Adrenal gland (tissue), 12 donors: ENCODE results near the gene B3GALT6. TPM values are rescaled to one million over a fixed set of nuclear protein-coding genes. Genes with fewer than 3 reads are reported as not detected.

ENCODE experiments used
- DNase-seq, 7 donors: peaks; one replicate each; pipeline ENCODE4 v3.0.0-alpha.2; 2019 to 2020
- H3K27ac ChIP-seq, 5 donors: fragments of 200-600 bp; sonication (generic) in 4 of 5; 1 replicate in 3 of 5; 2 replicates in 2 of 5; pipeline versions ENCODE4 v1.5.1 to v1.8.0; 2016 to 2020; ENCODE audit warnings: mild to moderate bottlenecking in 1 of 5
- H3K27me3 ChIP-seq: fragments of 200-600 bp; 2 replicates; pipeline ENCODE4 v1.8.0; 2021
- H3K36me3 ChIP-seq, 2 donors: fragments of 200-600 bp; replicated peaks in 1 of 2; 1 replicate in 1 of 2; 2 replicates in 1 of 2; pipeline versions ENCODE4 v1.5.1 to v1.8.0; 2018 to 2022
- H3K4me1 ChIP-seq, 2 donors: fragments of 200-600 bp; replicated peaks in 1 of 2; 1 replicate in 1 of 2; 2 replicates in 1 of 2; pipeline versions ENCODE4 v1.5.1 to v1.8.0; 2018 to 2021
- H3K4me3 ChIP-seq, 4 donors: fragments of 200-600 bp; sonication (generic) in 3 of 4; one replicate each; pipeline ENCODE4 v1.5.1; 2016 to 2018
- H3K9me3 ChIP-seq, 3 donors: fragments of 200-600 bp; sonication (generic) in 1 of 3; replicated peaks in 1 of 3; 1 replicate in 2 of 3; 2 replicates in 1 of 3; pipeline versions ENCODE4 v1.5.1 to v1.8.0; 2016 to 2021
- CTCF ChIP-seq, 6 experiments: fragments of 450-650 bp in 4 of 6; fragments of 200-600 bp in 2 of 6; sonication (generic) in 1 of 6; IDR thresholded peaks; 1 replicate in 5 of 6; 2 replicates in 1 of 6; pipeline versions ENCODE4 v1.5.1 to v1.8.0; 2016 to 2021; ENCODE audit warnings: antibody characterized with exemption in 6 of 6, mild to moderate bottlenecking in 2 of 6, moderate library complexity in 1 of 6
- POLR2A ChIP-seq, 2 donors: fragments of 450-650 bp; IDR thresholded peaks; one replicate each; pipeline ENCODE4 v1.6.1; 2017; ENCODE audit warnings: antibody characterized with exemption in 2 of 2, mild to moderate bottlenecking in 2 of 2, moderate library complexity in 1 of 2
- WGBS, 4 donors: extraction: QIAGEN DNeasy Blood & Tissue Kit in 2 of 4; methylation state at CpG; one replicate each; pipeline versions ENCODE4 v1.1.5 to v1.1.7; 2013 to 2017; 5-methylcytosine and 5-hydroxymethylcytosine counted together
- intact Hi-C, 2 donors: fragments of 100-400 bp; cut with DNase I; formaldehyde crosslinking; loops; one replicate each; pipeline versions ENCODE4 v1.14.1 to v1.15.0; 2022 to 2023
- polyA plus RNA-seq, 3 donors: library from polyadenylated mRNA; stranded (reverse); fragments of 200-250 nt in 2 of 3; fragments of 350-450 nt in 1 of 3; fragmentation: Illumina TruSeq in 1 of 3; extraction: RNeasy Lipid Tissue Mini Kit (QIAGEN cat#74804) in 1 of 3; gene quantifications; one replicate each; pipeline ENCODE4 v1.2.3, GENCODE V29; 2013 to 2014
- total RNA-seq, 9 donors: library from RNA; depleted of rRNA in 4 of 9; stranded (reverse); fragments of >200 nt in 4 of 9; fragments of 120-200 nt in 1 of 9; fragmentation: NEBNext Ultra II Directional in 1 of 9; extraction: Animal tissue kit (Norgen Biotek cat#: 25700) in 1 of 9; gene quantifications; one replicate each; pipeline versions ENCODE4 v1.1.0 to v1.2.4, GENCODE V29; 2013 to 2023
- donor health status: healthy with polysubstance abuse.
- donor health status: Bipolar disorder and iron deficiency.
- donor health status: DM: yes; HTN: yes; CAD: no.
- donor health status: DM: no; HTN: no; CAD: no.
- donor health status: DM: no; HTN: no; CAD: no.
- donor health status: DM: yes; HTN: yes; CAD: no.

Gene B3GALT6
- total and polyA plus RNA-seq, 12 donors, result 7.2 to 39.4 (median 16.7) TPM

GRCh38 chr1:1262758-1263157 lies 30.7 kb downstream of the B3GALT6 start:
- H3K36me3 ChIP-seq, result peaks cover 0 to 61% of the 10 kb centered on the region in 2 donors
- no peaks in the 10 kb centered on the region for H3K27me3 ChIP-seq
- no peak for DNase-seq
- intact Hi-C loops, result no loop called here
- 90 to 98% (median 95%) methylated on average over 7 to 8 of the region's 8 CpGs for WGBS, 4 donors
- no peak overlapping the region for H3K4me3 ChIP-seq
- no peaks in the 10 kb centered on the region for H3K9me3 ChIP-seq
- H3K27ac ChIP-seq, result no peak overlapping the region
- no peaks in the 10 kb centered on the region for H3K4me1 ChIP-seq
- TF ChIP-seq CTCF (IDR thresholded peaks at IDR 0.05) (no peak), POLR2A (IDR thresholded peaks at IDR 0.05) (no peak)

DNA sequence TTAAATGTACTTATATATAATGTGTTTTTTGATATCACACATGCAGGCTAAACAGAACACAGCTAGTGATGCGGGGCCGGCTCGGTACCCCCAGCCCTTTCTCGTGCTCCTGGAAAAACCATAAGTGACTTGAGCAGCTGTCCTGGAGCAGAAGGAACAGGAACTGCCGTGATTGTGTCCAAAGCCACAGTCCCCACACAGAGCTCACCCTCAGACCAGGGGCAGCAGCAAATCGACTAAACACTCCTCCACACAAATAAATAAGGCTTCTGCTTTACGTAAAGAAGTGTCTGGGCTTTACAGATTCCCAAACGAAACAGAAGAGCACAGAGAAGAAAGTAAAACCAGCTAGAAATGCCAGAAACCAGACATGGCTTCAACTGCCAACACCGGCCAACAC lies 32.0 kb downstream of the B3GALT6 start:
- DNase-seq, result no peak
- H3K4me3 ChIP-seq, result no peak overlapping the region
- no peak for TF ChIP-seq POLR2A (IDR thresholded peaks at IDR 0.05)
- TF ChIP-seq CTCF (IDR thresholded peaks at IDR 0.05), result no peak
- H3K9me3 ChIP-seq, result no peaks in the 10 kb centered on the region
- H3K27ac ChIP-seq, result no peak overlapping the region
- H3K27me3 ChIP-seq, result no peaks in the 10 kb centered on the region
- H3K4me1 ChIP-seq, result no peaks in the 10 kb centered on the region
- intact Hi-C loops, result no loop called here
- WGBS, 4 donors, result 90 to 93% (median 91%) methylated on average over 8 to 9 of the region's 9 CpGs
- peaks cover 0 to 57% of the 10 kb centered on the region in 2 donors for H3K36me3 ChIP-seq

DNA sequence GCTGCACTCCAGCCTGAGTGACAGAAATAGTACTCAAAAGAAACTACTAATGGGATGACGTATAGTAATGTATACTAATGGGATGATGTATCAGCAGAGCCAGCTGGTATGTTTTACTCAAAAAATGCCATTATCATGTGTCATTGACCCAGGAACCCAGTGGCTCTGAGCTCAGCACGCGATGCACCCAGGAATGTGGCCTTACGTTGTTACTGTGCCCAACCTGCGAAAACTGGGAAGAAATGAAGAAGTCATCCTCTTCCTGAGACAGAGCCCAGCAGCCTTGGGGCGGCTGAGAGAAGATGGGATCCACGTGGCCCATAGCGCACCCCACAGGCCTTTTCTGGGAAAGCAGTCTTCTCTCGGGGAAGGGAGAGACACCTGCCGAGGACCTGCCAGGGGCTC lies 32.8 kb downstream of the B3GALT6 start:
- H3K4me1 ChIP-seq, result no peaks in the 10 kb centered on the region

DNA sequence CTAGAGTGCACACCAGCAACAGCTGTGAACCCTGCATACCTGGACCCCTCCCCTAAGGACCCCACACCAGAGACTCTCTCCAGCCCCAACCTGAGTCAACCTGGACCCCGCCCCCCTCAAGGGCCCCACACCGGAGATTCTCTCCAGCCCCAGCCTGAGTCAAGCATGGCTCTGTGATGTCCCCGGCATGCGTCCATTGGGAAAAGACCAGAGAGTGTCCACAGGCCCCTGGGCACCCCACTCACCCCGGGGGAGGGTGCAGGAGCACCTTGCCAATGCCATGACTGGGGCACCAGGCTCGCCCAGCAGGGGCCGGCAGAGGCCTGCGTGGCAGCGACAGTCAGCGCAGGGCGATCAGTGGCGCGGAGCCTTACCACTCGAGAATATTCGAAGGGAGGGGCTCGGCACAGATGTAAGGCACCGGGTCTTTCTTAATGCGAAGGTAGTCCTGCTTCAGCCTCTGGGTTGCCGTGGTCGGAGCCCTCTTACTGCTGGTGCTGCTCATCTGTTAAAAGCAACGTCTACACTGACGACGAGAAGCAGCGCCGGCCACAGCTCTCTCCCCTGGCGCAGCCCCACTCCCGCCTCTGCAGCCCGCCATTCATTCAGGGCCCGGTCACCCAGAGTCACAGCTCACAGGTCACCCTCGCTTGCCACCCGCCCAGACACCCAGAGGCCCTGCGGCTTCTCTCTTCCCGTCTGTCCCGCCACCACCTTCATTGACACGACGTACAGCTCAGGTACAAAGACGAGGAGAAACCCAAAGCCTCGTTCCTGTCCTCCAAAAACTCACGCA lies 35.6 kb downstream of the B3GALT6 start:
- Histone ChIP-seq H3K9me3 (no peaks in the 10 kb centered on the region), H3K27ac (no peak overlapping the region), H3K27me3 (no peaks in the 10 kb centered on the region), H3K36me3 (peaks cover 0 to 39% of the 10 kb centered on the region in 2 donors), H3K4me1 (peaks cover 12 to 26% of the 10 kb centered on the region in 2 donors), H3K4me3 (no peak overlapping the region)
- intact Hi-C loops, result no loop called here
- DNase-seq, result no peak
- WGBS, 4 donors, result 94 to 95% (median 94%) methylated on average over 34 to 39 of the region's 39 CpGs
- no peak for TF ChIP-seq CTCF (IDR thresholded peaks at IDR 0.05)
- TF ChIP-seq POLR2A (IDR thresholded peaks at IDR 0.05), result no peak

More for the DNA sequence above, 32.8 kb downstream of the B3GALT6 start:
- 80 to 85% (median 83%) methylated on average over 5 to 10 of the region's 10 CpGs for WGBS, 4 donors
- no peak overlapping the region for H3K4me3 ChIP-seq
- no peaks in the 10 kb centered on the region for H3K9me3 ChIP-seq
- no peak overlapping the region for H3K27ac ChIP-seq
- H3K36me3 ChIP-seq, result peaks cover 0 to 50% of the 10 kb centered on the region in 2 donors
- intact Hi-C loops, result no loop called here
- TF ChIP-seq POLR2A (IDR thresholded peaks at IDR 0.05) (no peak), CTCF (IDR thresholded peaks at IDR 0.05) (no peak)
- no peak for DNase-seq
- H3K27me3 ChIP-seq, result no peaks in the 10 kb centered on the region
